BE2C (cell line): ENCODE data around the gene UNC45A.
"Not testable (repeated sequence)": the region's sequence is repeated elsewhere in the genome, so short reads cannot be mapped to it uniquely, and the experiment has no call there.

Experiments
- DNase-seq: peaks from one replicate; pipeline ENCODE4 v3.0.0-alpha.2; 2020
- H3K27me3 ChIP-seq: fragments of 250-450 bp; sonication (Bioruptor Pico); 2 replicates; pipeline ENCODE4 v1.5.1; 2020; ENCODE audit warnings: mild to moderate bottlenecking
- H3K36me3 ChIP-seq: fragments of 250-450 bp; sonication (Bioruptor Pico); 2 replicates; pipeline ENCODE4 v1.5.1; 2020; ENCODE audit warnings: mild to moderate bottlenecking
- H3K4me1 ChIP-seq: fragments of 250-450 bp; sonication (Bioruptor Pico); 2 replicates; pipeline ENCODE4 v1.5.1; 2020
- H3K4me3 ChIP-seq: 2 replicates; pipeline ENCODE4 v1.5.1; 2011; ENCODE audit warnings: low read depth, low read length
- H3K9me3 ChIP-seq: fragments of 250-450 bp; sonication (Bioruptor Pico); 2 replicates; pipeline ENCODE4 v1.5.1; 2020
- TF ChIP-seq, protein P1 (sequence below): IDR thresholded peaks from 2 replicates; pipeline ENCODE4 v1.5.1; 2012; ENCODE audit warnings: mild to moderate bottlenecking, low read depth, low read length

The UNC45A gene

DNA sequence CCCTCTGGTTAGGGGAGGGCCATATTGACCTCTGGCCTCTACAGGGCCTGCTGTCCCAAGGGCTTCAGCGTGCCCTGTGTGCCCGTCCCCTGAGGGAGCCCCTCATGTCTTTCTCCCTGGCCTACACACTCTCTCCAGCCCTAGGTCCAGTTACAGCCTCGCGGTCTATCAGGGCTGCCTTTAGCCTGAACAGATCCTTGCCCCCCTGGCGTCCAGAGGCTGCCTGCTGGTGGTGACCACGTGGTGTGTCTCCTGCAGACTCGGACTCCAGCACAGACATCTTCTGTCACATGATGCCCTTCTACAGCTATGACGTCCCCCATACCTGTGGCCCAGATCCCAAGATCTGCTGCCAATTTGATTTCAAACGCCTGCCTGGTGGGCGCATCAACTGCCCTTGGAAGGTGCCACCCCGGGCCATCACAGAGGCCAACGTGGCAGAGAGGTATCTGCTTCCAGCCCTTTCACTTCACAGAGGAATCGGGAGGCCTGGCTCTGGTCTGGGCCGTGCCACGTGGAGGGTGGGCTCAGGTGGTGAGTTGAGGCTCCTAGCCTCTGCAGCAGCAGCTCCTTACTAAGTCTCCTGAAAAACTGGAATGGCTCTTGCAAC is 27.9 kb upstream of the UNC45A start:
- Histone ChIP-seq H3K27me3 (no peaks in the 10 kb centered on the region), H3K4me3 (no peak overlapping the region), H3K9me3 (no peaks in the 10 kb centered on the region), H3K36me3 (peaks cover 39% of the 10 kb centered on the region), H3K4me1 (no peaks in the 10 kb centered on the region)
- DNase-seq = no peak
- TF ChIP-seq, protein P1, sequence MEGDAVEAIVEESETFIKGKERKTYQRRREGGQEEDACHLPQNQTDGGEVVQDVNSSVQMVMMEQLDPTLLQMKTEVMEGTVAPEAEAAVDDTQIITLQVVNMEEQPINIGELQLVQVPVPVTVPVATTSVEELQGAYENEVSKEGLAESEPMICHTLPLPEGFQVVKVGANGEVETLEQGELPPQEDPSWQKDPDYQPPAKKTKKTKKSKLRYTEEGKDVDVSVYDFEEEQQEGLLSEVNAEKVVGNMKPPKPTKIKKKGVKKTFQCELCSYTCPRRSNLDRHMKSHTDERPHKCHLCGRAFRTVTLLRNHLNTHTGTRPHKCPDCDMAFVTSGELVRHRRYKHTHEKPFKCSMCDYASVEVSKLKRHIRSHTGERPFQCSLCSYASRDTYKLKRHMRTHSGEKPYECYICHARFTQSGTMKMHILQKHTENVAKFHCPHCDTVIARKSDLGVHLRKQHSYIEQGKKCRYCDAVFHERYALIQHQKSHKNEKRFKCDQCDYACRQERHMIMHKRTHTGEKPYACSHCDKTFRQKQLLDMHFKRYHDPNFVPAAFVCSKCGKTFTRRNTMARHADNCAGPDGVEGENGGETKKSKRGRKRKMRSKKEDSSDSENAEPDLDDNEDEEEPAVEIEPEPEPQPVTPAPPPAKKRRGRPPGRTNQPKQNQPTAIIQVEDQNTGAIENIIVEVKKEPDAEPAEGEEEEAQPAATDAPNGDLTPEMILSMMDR = no peak

DNA sequence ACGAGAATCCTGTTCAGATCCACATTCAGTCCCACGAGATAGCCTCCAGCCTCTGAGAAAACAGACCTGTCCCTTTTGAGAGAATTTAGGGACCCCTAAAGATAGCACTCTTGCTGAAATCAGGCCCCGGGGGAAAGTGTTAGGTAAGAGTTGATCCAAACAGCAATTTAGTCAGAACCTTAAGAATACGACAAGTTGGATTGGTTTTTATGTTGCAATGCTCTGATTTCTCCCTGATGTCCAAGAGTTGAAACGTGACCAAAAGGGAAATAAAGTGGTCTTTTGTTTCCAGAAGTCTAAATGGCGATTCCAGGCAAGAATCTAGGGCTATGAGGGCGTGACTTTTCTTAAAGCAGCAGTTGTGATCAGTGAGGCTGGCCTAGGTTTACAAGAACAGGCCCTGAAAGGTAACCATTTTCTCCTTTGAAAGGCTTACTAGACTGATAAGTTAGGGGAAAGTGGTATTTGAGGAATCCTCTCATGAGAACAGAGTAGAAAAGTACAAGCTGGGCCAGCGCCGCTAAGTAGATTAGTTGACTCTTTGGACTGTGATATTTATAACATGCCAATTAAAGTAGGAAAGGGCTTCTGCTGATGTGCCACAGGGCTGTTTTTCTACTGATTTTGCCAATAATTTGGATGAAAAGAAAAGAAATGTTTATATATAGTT is 27.1 kb upstream of the UNC45A start:
- no peak for DNase-seq
- peaks cover 41% of the 10 kb centered on the region for H3K36me3 ChIP-seq
- H3K4me1 ChIP-seq = no peaks in the 10 kb centered on the region
- H3K27me3 ChIP-seq = no peaks in the 10 kb centered on the region
- H3K9me3 ChIP-seq = no peaks in the 10 kb centered on the region
- TF ChIP-seq, protein P1 = no peak
- H3K4me3 ChIP-seq = no peak overlapping the region

- peaks cover 49% of the 10 kb centered on the region for H3K36me3 ChIP-seq
- not testable (repeated sequence) for H3K9me3 ChIP-seq, H3K4me3 ChIP-seq
These were observed 25.6 kb upstream of the UNC45A start for GRCh38 chr15:90909449-90909848.

DNA sequence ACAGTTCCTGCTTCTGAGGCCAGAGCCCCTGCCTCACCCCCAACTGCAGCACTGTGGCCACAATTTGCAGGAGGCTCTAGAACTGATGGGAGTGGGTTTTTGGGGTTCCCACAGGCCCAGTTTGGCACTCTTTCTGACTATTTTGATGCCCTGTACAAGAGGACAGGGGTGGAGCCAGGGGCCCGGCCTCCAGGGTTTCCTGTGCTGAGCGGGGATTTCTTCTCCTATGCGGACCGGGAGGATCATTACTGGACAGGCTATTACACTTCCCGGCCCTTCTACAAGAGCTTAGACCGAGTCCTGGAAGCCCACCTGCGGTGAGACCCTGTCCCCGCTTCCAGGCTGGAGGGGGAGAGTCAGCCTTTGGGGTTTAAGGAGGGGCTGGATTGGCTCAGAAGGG is 25.1 kb upstream of the UNC45A start:
- H3K4me3 ChIP-seq = no peak overlapping the region
- TF ChIP-seq, protein P1 = no peak
- no peaks in the 10 kb centered on the region for H3K27me3 ChIP-seq
- H3K4me1 ChIP-seq = no peaks in the 10 kb centered on the region
- peaks cover 49% of the 10 kb centered on the region for H3K36me3 ChIP-seq
- DNase-seq = no peak
- no peaks in the 10 kb centered on the region for H3K9me3 ChIP-seq

More at GRCh38 chr15:90909449-90909848, 25.6 kb upstream of the UNC45A start:
- H3K4me1 ChIP-seq, H3K27me3 ChIP-seq, DNase-seq: not testable (repeated sequence)

DNA sequence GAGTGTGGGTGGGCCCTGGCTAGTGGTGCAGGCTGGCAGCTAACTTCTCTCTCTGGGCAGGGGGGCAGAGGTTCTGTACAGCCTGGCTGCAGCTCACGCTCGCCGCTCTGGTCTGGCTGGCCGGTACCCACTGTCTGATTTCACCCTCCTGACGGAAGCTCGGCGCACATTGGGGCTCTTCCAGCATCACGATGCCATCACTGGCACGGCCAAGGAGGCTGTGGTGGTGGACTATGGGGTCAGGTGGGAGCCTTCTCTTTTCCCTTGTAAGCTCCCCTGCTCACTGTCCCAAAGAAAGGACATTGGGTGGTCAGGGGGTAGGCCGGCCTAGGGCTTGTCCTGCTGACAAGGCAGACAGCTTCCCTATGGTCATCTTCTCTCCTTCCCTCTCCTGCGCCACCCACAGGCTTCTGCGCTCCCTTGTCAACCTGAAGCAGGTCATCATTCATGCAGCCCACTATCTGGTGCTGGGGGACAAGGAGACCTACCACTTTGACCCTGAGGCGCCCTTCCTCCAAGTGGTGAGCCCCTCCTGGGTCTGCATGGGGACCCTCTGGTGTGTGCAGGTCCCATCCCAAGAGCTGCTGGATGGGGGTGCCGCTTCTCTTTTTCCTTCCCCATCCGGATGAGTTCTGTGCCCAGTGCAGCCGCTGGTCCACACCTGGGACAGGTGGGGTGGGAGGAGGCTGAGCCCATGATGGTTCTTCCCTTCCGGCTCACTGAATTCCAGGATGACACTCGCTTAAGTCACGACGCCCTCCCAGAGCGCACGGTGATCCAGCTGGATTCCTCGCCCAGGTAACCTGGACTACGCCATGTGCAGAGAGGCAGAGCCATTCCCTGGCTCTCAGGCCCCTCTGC is 24.4 kb upstream of the UNC45A start:
- H3K9me3 ChIP-seq = no peaks in the 10 kb centered on the region
- H3K4me1 ChIP-seq = no peaks in the 10 kb centered on the region
- TF ChIP-seq, protein P1 = no peak
- DNase-seq = no peak
- no peaks in the 10 kb centered on the region for H3K27me3 ChIP-seq
- peaks cover 42% of the 10 kb centered on the region for H3K36me3 ChIP-seq
- H3K4me3 ChIP-seq = no peak overlapping the region

DNA sequence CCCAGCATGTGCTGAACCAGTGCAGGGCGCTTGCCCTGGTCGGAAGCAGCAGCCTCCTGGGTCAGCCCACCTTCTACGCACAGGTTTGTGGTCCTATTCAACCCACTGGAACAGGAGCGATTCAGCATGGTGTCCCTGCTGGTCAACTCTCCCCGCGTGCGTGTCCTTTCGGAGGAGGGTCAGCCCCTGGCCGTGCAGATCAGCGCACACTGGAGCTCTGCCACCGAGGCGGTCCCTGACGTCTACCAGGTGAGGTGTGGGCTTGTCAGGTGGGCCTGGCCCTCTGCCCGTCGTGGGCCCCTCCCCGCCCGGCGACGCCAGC is 23.8 kb upstream of the UNC45A start:
- Histone ChIP-seq H3K27me3 (no peaks in the 10 kb centered on the region), H3K9me3 (no peaks in the 10 kb centered on the region), H3K4me1 (no peaks in the 10 kb centered on the region), H3K4me3 (no peak overlapping the region), H3K36me3 (peaks cover 37% of the 10 kb centered on the region)
- TF ChIP-seq, protein P1 = no peak
- no peak for DNase-seq
